Colonic mucosa (tissue), 4 donors: Measurements from ENCODE around the gene CNPY2. TPM values are rescaled to one million over a fixed set of nuclear protein-coding genes. Genes with fewer than 3 reads are reported as not detected.

Experiments
- DNase-seq: peaks from one replicate; pipeline ENCODE4 v3.0.0-alpha.2; 2020
- H3K27ac ChIP-seq: fragments of 200-600 bp; one replicate; pipeline ENCODE4 v1.8.0; 2021
- H3K27me3 ChIP-seq: fragments of 200-600 bp; one replicate; pipeline ENCODE4 v1.8.0; 2021
- H3K36me3 ChIP-seq: fragments of 200-600 bp; one replicate; pipeline ENCODE4 v1.8.0; 2021
- H3K4me1 ChIP-seq: fragments of 200-600 bp; one replicate; pipeline ENCODE4 v1.8.0; 2021; ENCODE audit warnings: mild to moderate bottlenecking
- H3K4me3 ChIP-seq: fragments of 200-600 bp; one replicate; pipeline ENCODE4 v1.8.0; 2021
- H3K9ac ChIP-seq, 2 donors: one replicate each; pipeline ENCODE4 v1.7.0; 2013; ENCODE audit warnings: control low read depth in 2 of 2, low read depth in 2 of 2, low read length in 2 of 2
- H3K9me3 ChIP-seq: fragments of 200-600 bp; one replicate; pipeline ENCODE4 v1.8.0; 2021
- intact Hi-C: fragments of 100-400 bp; cut with DNase I; formaldehyde crosslinking; loops from one replicate; pipeline ENCODE4 v1.14.1; 2022
- total RNA-seq, 2 donors: library from RNA; stranded (reverse); fragmentation: NEBNext Ultra II Directional in 1 of 2; extraction: Animal tissue kit (Norgen Biotek cat#: 25700) in 1 of 2; gene quantifications; one replicate each; pipeline ENCODE4 v1.2.1, GENCODE V29; 2021
- TF ChIP-seq, protein P1 (sequence below): fragments of 200-600 bp; IDR thresholded peaks from one replicate; pipeline ENCODE4 v1.8.0; 2022; ENCODE audit warnings: antibody characterized with exemption, mild to moderate bottlenecking
- donor health status: healthy.
- donor health status: DM: no; HTN: no; CAD: no.
- donor health status: DM: no; HTN: no; CAD: no.

The CNPY2 gene
- 100 to 1,000 TPM in 1 of 2 donors, 10 to 100 TPM in 1; 76.8 to 144 TPM for total RNA-seq

DNA sequence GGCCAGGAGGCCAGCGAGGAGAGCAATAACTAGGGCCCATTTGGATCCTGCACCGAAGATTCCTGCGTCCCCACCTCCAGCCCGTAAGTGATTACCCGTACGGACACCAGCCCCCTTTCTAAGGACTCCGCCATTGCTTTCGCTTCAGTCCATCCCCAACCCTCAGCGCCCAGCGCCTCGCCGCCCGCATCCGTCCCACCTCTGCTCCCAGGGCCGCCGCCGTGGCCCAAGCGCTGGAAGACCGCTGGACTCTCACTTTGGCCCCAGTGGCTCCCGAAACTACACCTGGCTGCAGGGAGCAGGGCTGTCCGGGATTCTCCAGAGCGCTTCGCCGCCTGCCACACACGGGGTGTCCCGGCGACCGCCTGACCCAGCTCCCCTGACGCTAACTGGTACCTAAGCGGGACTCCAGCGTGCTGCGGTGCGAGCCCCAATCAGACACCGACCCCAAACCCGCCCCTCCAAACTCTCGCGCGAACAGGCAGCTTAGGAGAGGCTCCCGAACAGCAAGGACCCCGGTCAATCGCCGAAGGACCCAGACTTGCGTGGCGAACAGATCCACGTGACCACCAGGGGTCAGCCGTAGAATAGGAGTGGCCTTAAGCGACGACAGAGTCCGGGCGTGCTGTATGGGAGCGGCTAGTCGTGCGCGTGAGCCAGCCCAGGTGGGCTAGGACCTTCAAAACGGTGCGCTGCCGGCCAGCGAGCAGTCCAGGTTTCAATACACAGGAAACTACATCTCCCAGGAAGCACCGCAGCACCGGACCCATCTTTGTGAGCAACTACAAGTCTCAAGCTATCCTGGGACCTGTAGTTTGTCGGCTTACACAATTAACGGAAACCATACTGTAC, at the start of gene CNPY2:
Gene CNPY2 (minus strand): TSS at position 367 of the 852 bp plus-strand sequence. CDS start 771 bp downstream, outside the sequence.
- Histone ChIP-seq H3K9me3 (no peaks in the 10 kb centered on the region), H3K36me3 (peaks cover 8% of the 10 kb centered on the region), H3K27me3 (no peaks in the 10 kb centered on the region), H3K9ac (peak within 1 kb of the TSS; percentile 91 to 100), H3K4me1 (peaks cover 14% of the 10 kb centered on the region), H3K4me3 (peak within 1 kb of the TSS; percentile 88), H3K27ac (peak within 1 kb of the TSS; percentile 88)
- intact Hi-C loops = no loop called here
- TF ChIP-seq, protein P1, sequence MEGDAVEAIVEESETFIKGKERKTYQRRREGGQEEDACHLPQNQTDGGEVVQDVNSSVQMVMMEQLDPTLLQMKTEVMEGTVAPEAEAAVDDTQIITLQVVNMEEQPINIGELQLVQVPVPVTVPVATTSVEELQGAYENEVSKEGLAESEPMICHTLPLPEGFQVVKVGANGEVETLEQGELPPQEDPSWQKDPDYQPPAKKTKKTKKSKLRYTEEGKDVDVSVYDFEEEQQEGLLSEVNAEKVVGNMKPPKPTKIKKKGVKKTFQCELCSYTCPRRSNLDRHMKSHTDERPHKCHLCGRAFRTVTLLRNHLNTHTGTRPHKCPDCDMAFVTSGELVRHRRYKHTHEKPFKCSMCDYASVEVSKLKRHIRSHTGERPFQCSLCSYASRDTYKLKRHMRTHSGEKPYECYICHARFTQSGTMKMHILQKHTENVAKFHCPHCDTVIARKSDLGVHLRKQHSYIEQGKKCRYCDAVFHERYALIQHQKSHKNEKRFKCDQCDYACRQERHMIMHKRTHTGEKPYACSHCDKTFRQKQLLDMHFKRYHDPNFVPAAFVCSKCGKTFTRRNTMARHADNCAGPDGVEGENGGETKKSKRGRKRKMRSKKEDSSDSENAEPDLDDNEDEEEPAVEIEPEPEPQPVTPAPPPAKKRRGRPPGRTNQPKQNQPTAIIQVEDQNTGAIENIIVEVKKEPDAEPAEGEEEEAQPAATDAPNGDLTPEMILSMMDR = no peak
- DNase-seq = peak; percentile 95

- H3K36me3 ChIP-seq = no peaks in the 10 kb centered on the region
- no peaks in the 10 kb centered on the region for H3K27me3 ChIP-seq
- H3K9me3 ChIP-seq = no peaks in the 10 kb centered on the region
- intact Hi-C loops = loop anchor here (5.0 kb wide), 1 partner anchor 85 kb away; the partner anchor contains the start of gene TIMELESS
- H3K4me3 ChIP-seq = no peak within 1 kb of the TSS
- no peak within 1 kb of the TSS for H3K27ac ChIP-seq
- DNase-seq = no peak
- peaks cover 5% of the 10 kb centered on the region for H3K4me1 ChIP-seq
- H3K9ac ChIP-seq = no peak within 1 kb of the TSS
- TF ChIP-seq, protein P1 = no peak
Measured at GRCh38 chr12:56362130-56363059, 46.6 kb upstream of the CNPY2 start, which contains the start of gene APOF. APOF (minus strand) TSS chr12:56362857; CDS start chr12:56362745, 112 bp downstream.

DNA sequence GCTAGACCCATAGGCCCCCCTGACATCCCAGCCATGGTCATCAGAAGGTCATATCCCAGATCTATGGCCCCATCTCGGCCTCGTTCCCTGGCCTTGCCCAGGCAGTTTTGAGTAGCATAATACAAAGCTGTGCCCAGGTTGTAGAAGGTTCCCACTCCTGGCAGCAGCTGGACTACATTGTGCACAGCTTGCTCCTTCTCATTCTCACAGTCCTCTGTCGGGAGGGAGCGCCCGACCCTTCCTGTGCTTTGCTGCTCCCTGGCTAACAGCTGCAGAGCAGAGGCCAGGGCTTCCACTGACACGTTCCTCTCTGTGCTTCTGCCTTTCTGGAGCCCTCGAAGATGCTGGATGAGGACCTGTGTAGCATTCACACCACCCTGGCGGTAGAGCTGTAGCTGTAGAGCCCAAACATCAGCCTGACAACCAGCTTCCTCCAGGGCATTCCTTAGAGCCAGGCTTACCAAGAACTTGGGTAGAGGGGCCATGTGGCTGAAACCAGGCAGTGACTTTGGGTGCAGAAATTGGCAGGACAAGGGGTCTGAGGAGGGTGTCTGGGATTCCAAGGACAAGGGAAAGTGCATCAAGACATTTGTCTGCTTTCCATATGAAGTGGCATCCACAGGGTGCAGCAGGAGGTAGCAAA, 45.8 kb upstream of the CNPY2 start:
- intact Hi-C loops = loop anchor here (5.0 kb wide), 1 partner anchor 86 kb away; the partner anchor contains the start of gene TIMELESS
- Histone ChIP-seq H3K4me3 (no peak overlapping the region), H3K9ac (no peak overlapping the region), H3K9me3 (no peaks in the 10 kb centered on the region), H3K27ac (no peak overlapping the region), H3K4me1 (peaks cover 5% of the 10 kb centered on the region), H3K36me3 (no peaks in the 10 kb centered on the region), H3K27me3 (no peaks in the 10 kb centered on the region)
- TF ChIP-seq, protein P1 = no peak
- no peak for DNase-seq

- H3K27me3 ChIP-seq = no peaks in the 10 kb centered on the region
- H3K27ac ChIP-seq = peak within 1 kb of the TSS; percentile 91
- peak; percentile 99 for DNase-seq
- intact Hi-C loops = loop anchor here (5.0 kb wide), 1 partner anchor 87 kb away; the partner anchor contains the start of gene TIMELESS
- H3K4me3 ChIP-seq = peak within 1 kb of the TSS; percentile 56
- peak within 1 kb of the TSS; percentile 82 to 95 for H3K9ac ChIP-seq
- no peaks in the 10 kb centered on the region for H3K9me3 ChIP-seq
- H3K36me3 ChIP-seq = peaks cover 12% of the 10 kb centered on the region
- TF ChIP-seq, protein P1 = no peak
- H3K4me1 ChIP-seq = peaks cover 5% of the 10 kb centered on the region
Measured at GRCh38 chr12:56359851-56360767, 44.3 kb upstream of the CNPY2 start, which contains the start of gene STAT2. STAT2 (minus strand) TSS chr12:56360107; CDS start chr12:56356571, 3,536 bp downstream.
